Ovary (tissue), 9 donors: Measurements from ENCODE around the gene FGR. TPM values are rescaled to one million over a fixed set of nuclear protein-coding genes. Genes with fewer than 3 reads are reported as not detected.
A peak's percentile ranks its signal among the peaks of the same experiment; 100 is the strongest.

Source experiments
- DNase-seq, 5 donors: peaks; one replicate each; pipeline ENCODE4 v3.0.0-alpha.2; 2019 to 2020
- H3K27ac ChIP-seq, 2 donors: fragments of 200-600 bp; one replicate each; pipeline versions ENCODE4 v1.5.1 to v1.8.0; 2019 to 2022
- H3K27me3 ChIP-seq: fragments of 200-600 bp; one replicate; pipeline ENCODE4 v1.8.0; 2022
- H3K36me3 ChIP-seq: fragments of 200-600 bp; sonication (generic); one replicate; pipeline ENCODE4 v1.5.1; 2019
- H3K4me1 ChIP-seq: one replicate; pipeline ENCODE4 v1.8.1; 2013; ENCODE audit warnings: mild to moderate bottlenecking, moderate library complexity; ENCODE audit not compliant: insufficient read depth
- H3K4me3 ChIP-seq: fragments of 200-600 bp; sonication (generic); one replicate; pipeline ENCODE4 v1.5.1; 2017
- H3K9me3 ChIP-seq, 2 donors: fragments of 200-600 bp in 1 of 2; sonication (generic) in 1 of 2; one replicate each; pipeline versions ENCODE4 v1.5.1 to v1.8.1; 2013 to 2019; ENCODE audit warnings: mild to moderate bottlenecking in 1 of 2, moderate library complexity in 1 of 2
- CTCF ChIP-seq, 3 donors: fragments of 450-650 bp in 2 of 3; fragments of 200-600 bp in 1 of 3; IDR thresholded peaks; one replicate each; pipeline versions ENCODE4 v1.5.1 to v1.8.0; 2016 to 2022; ENCODE audit warnings: antibody characterized with exemption in 3 of 3, mild to moderate bottlenecking in 1 of 3
- EP300 ChIP-seq: sonication (generic); formaldehyde crosslinking; IDR thresholded peaks from one replicate; pipeline ENCODE4 v1.6.1; 2017; ENCODE audit warnings: antibody characterized with exemption
- POLR2A ChIP-seq: fragments of 450-650 bp; IDR thresholded peaks from one replicate; pipeline ENCODE4 v1.6.1; 2017; ENCODE audit warnings: antibody characterized with exemption, mild to moderate bottlenecking, moderate library complexity
- WGBS, 3 donors: extraction: QIAGEN DNeasy Blood & Tissue Kit in 1 of 3; methylation state at CpG; one replicate each; pipeline versions ENCODE4 v1.1.5 to v1.1.7; 2013 to 2017; 5-methylcytosine and 5-hydroxymethylcytosine counted together
- intact Hi-C, 4 donors: fragments of 100-400 bp; cut with DNase I; formaldehyde crosslinking; loops; one replicate each; pipeline versions ENCODE4 v1.11.0 to v1.15.1; 2022 to 2023
- polyA plus RNA-seq, 2 donors: library from polyadenylated mRNA; stranded (reverse); fragments of 200-250 nt in 1 of 2; fragments of 350-450 nt in 1 of 2; fragmentation: Illumina TruSeq in 1 of 2; extraction: RNeasy Lipid Tissue Mini Kit (QIAGEN cat#74804) in 1 of 2; gene quantifications; one replicate each; pipeline ENCODE4 v1.2.3, GENCODE V29; 2013 to 2014
- total RNA-seq, 7 donors: library from RNA; depleted of rRNA in 2 of 7; stranded (reverse); fragments of >200 nt in 2 of 7; fragmentation: NEBNext Ultra II Directional in 3 of 7; extraction: Animal tissue kit (Norgen Biotek cat#: 25700) in 3 of 7; gene quantifications; one replicate each; pipeline versions ENCODE4 v1.1.0 to v1.2.4, GENCODE V29; 2016 to 2023
- donor health status: DM: no; HTN: no; CAD: no; lungs with moderate emphysema.
- donor health status: DM: no; HTN: no; CAD: no.
- donor health status: Bipolar disorder and iron deficiency.
- donor health status: DM: yes; HTN: yes; CAD: no.
- donor health status: DM: no; HTN: no; CAD: no.
- donor health status: DM: yes; HTN: yes; CAD: no.

The FGR gene
- total and polyA plus RNA-seq, 9 donors, result 1.1 to 14.1 (median 4.2) TPM

DNA sequence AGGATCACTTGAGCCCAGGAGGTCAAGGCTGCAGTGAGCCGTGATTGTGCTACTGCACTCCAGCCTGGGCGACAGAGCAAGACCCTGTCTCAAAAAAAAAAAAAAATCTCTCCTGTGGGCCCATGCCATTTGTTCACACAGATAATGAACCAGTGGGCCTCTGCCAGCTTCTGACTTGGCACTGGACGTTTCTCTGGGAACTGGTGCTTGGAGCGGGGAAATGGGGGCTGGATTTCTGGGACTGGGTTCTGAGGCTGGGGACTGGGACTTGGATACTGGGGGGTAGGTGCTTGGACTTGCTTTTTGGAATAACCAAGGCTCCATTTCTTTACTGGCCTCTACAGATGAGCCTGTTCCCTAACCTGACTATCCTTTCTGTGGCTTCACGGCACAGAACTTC is 27.3 kb upstream of the FGR start:
- no peak overlapping the region for H3K27ac ChIP-seq
- intact Hi-C loops, result loop anchor here (2.0 to 10.0 kb wide), 8 partner anchors 50 to 365 kb away; partner anchors contain the start of genes GPR3 (in 2 of the 4) and FAM76A (in 1 of the 4)
- H3K27me3 ChIP-seq, result no peaks in the 10 kb centered on the region
- no peak for DNase-seq
- 75 to 88% (median 80%) methylated on average over 5 of the region's 5 CpGs for WGBS, 3 donors
- H3K4me3 ChIP-seq, result no peak overlapping the region
- H3K9me3 ChIP-seq, result no peaks in the 10 kb centered on the region
- TF ChIP-seq EP300, result no peak
- no peak for TF ChIP-seq POLR2A
- no peak for TF ChIP-seq CTCF (IDR thresholded peaks at IDR 0.05)
- peaks cover 8% of the 10 kb centered on the region for H3K4me1 ChIP-seq
- H3K36me3 ChIP-seq, result no peaks in the 10 kb centered on the region

- peaks cover 8% of the 10 kb centered on the region for H3K4me1 ChIP-seq
- DNase-seq, result no peak
- no peaks in the 10 kb centered on the region for H3K9me3 ChIP-seq
- H3K36me3 ChIP-seq, result no peaks in the 10 kb centered on the region
- no peak for TF ChIP-seq CTCF (IDR thresholded peaks at IDR 0.05)
- no peak for TF ChIP-seq EP300
- TF ChIP-seq POLR2A, result no peak
- intact Hi-C loops, result loop anchor here (2.0 to 10.0 kb wide), 9 partner anchors 49 to 364 kb away; partner anchors contain the start of genes GPR3 (in 2 of the 4) and FAM76A (in 1 of the 4)
- H3K4me3 ChIP-seq, result no peak overlapping the region
- H3K27me3 ChIP-seq, result no peaks in the 10 kb centered on the region
- H3K27ac ChIP-seq, result no peak overlapping the region
- 90 to 95% (median 92%) methylated on average over 8 of the region's 8 CpGs for WGBS, 3 donors
Observed at GRCh38 chr1:27661412-27662075, 26.6 kb upstream of the FGR start.

GRCh38 chr1:27660300-27660835 is 25.4 kb upstream of the FGR start:
- TF ChIP-seq CTCF (IDR thresholded peaks at IDR 0.05) (no peak), EP300 (no peak), POLR2A (no peak)
- peak overlapping the region; percentile 85 to 94 for H3K27ac ChIP-seq
- intact Hi-C loops, result loop anchor here (2.0 to 10.0 kb wide), 7 partner anchors 48 to 363 kb away; partner anchors contain the start of genes GPR3 (in 2 of the 4) and FAM76A (in 1 of the 4)
- no peaks in the 10 kb centered on the region for H3K9me3 ChIP-seq
- no peaks in the 10 kb centered on the region for H3K27me3 ChIP-seq
- no peak for DNase-seq
- peaks cover 8% of the 10 kb centered on the region for H3K4me1 ChIP-seq
- H3K36me3 ChIP-seq, result no peaks in the 10 kb centered on the region
- peak overlapping the region; percentile 70 for H3K4me3 ChIP-seq
- WGBS, 3 donors, result 44 to 57% (median 53%) methylated on average over 10 of the region's 10 CpGs

GRCh38 chr1:27659497-27660299 is 24.7 kb upstream of the FGR start:
- intact Hi-C loops, result loop anchor here (2.0 to 10.0 kb wide), 7 partner anchors 47 to 362 kb away; partner anchors contain the start of genes GPR3 (in 2 of the 4) and FAM76A (in 1 of the 4)
- WGBS, 3 donors, result 7 to 10% (median 8%) methylated on average over 44 to 78 of the region's 78 CpGs
- Histone ChIP-seq H3K36me3 (no peaks in the 10 kb centered on the region), H3K27ac (peak overlapping the region; percentile 85 to 94), H3K4me1 (peaks cover 8% of the 10 kb centered on the region), H3K4me3 (peak overlapping the region; percentile 70), H3K27me3 (no peaks in the 10 kb centered on the region), H3K9me3 (no peaks in the 10 kb centered on the region)
- peak; percentile 91 to 95 (median 94) for DNase-seq
- peak; percentile 46 for TF ChIP-seq POLR2A
- no peak for TF ChIP-seq EP300
